Hepatocyte (in vitro differentiated cells): ENCODE results near the gene GMDS. TPM values are rescaled to one million over a fixed set of nuclear protein-coding genes. Genes with fewer than 3 reads are reported as not detected.

Experiments used
- DNase-seq: peaks from one replicate; pipeline ENCODE4 v3.0.0-alpha.2; 2016; ENCODE audit warnings: low spot score
- H2AFZ ChIP-seq: fragments of 200-600 bp; sonication (generic); 2 replicates; pipeline ENCODE4 v1.6.0; 2016; ENCODE audit warnings: antibody characterized with exemption, mild to moderate bottlenecking
- H3K27ac ChIP-seq: fragments of 200-600 bp; sonication (generic); 2 replicates; pipeline ENCODE4 v1.5.1; 2016; ENCODE audit warnings: mild to moderate bottlenecking
- H3K27me3 ChIP-seq: fragments of 200-600 bp; sonication (generic); 2 replicates; pipeline ENCODE4 v1.6.1; 2016
- H3K36me3 ChIP-seq: fragments of 200-600 bp; sonication (generic); replicated peaks from 2 replicates; pipeline ENCODE4 v1.5.1; 2016; ENCODE audit warnings: low read depth; ENCODE audit not compliant: insufficient read depth
- H3K4me1 ChIP-seq: fragments of 200-600 bp; sonication (generic); 2 replicates; pipeline ENCODE4 v1.5.1; 2016; ENCODE audit warnings: mild to moderate bottlenecking, moderate library complexity; ENCODE audit not compliant: insufficient read depth
- H3K4me2 ChIP-seq: fragments of 200-600 bp; sonication (generic); 2 replicates; pipeline ENCODE4 v1.6.0; 2016
- H3K4me3 ChIP-seq: fragments of 200-600 bp; sonication (generic); 2 replicates; pipeline ENCODE4 v1.5.1; 2016; ENCODE audit warnings: mild to moderate bottlenecking
- H3K79me2 ChIP-seq: fragments of 200-600 bp; sonication (generic); 2 replicates; pipeline ENCODE4 v1.6.0; 2017; ENCODE audit warnings: mild to moderate bottlenecking
- H3K9me2 ChIP-seq: fragments of 200-600 bp; sonication (generic); replicated peaks from 2 replicates; pipeline ENCODE4 v1.6.0; 2017; ENCODE audit warnings: mild to moderate bottlenecking; ENCODE audit not compliant: insufficient read depth
- H3K9me3 ChIP-seq: fragments of 200-600 bp; sonication (generic); 2 replicates; pipeline ENCODE4 v1.5.1; 2016; ENCODE audit warnings: low read depth, mild to moderate bottlenecking
- H4K20me1 ChIP-seq: fragments of 200-600 bp; sonication (generic); 2 replicates; pipeline ENCODE4 v1.6.0; 2016; ENCODE audit warnings: mild to moderate bottlenecking; ENCODE audit not compliant: insufficient read depth, poor library complexity, severe bottlenecking
- CTCF ChIP-seq: fragments of 200-600 bp; sonication (generic); IDR thresholded peaks from 2 replicates; pipeline ENCODE4 v1.5.1; 2016; ENCODE audit warnings: antibody characterized with exemption, mild to moderate bottlenecking; ENCODE audit not compliant: poor library complexity
- EZH2 ChIP-seq: fragments of 200-600 bp; sonication (generic); IDR thresholded peaks from 2 replicates; pipeline ENCODE4 v1.6.1; 2016; ENCODE audit warnings: antibody characterized with exemption, mild to moderate bottlenecking, borderline replicate concordance
- EZH2phosphoT487 ChIP-seq: fragments of 200-600 bp; sonication (generic); IDR thresholded peaks from one replicate; pipeline ENCODE4 v1.6.1; 2018; ENCODE audit warnings: antibody characterized with exemption, mild to moderate bottlenecking, low read depth, moderate library complexity; ENCODE audit not compliant: unreplicated experiment, severe bottlenecking
- WGBS: methylation state at CpG from one replicate; pipeline ENCODE4 v1.1.6; 2016; ENCODE audit warnings: low lambda C conversion rate; ENCODE audit errors: missing lambda C conversion rate; 5-methylcytosine and 5-hydroxymethylcytosine counted together
- polyA plus RNA-seq: library from polyadenylated mRNA; unstranded; fragments of >200 nt; fragmentation: Nextera tagmentation; extraction: Ambion mirVana; gene quantifications from 2 replicates; pipeline ENCODE4 v1.2.1, GENCODE V29; 2016
- total RNA-seq: library from RNA; depleted of rRNA; stranded (reverse); fragments of >200 nt; gene quantifications from 2 replicates; pipeline ENCODE4 v1.2.3, GENCODE V29; 2014

The GMDS gene
- total and polyA plus RNA-seq, 2 experiments from 2014 or later, result 20.7 to 32.6 TPM

GRCh38 chr6:1765160-1765903, 480.1 kb downstream of the GMDS start:
- H3K27ac ChIP-seq, result no peak overlapping the region
- no peak for DNase-seq
- no peaks in the 10 kb centered on the region for H3K79me2 ChIP-seq

GRCh38 chr6:1764397-1764987, 480.9 kb downstream of the GMDS start:
- DNase-seq, result no peak
- no peak overlapping the region for H3K4me3 ChIP-seq
- H4K20me1 ChIP-seq, result no peaks in the 10 kb centered on the region
- H3K9me2 ChIP-seq, result no peaks in the 10 kb centered on the region
- no peaks in the 10 kb centered on the region for H3K79me2 ChIP-seq
- no peaks in the 10 kb centered on the region for H3K36me3 ChIP-seq
- no peak overlapping the region for H3K27ac ChIP-seq
- no peak overlapping the region for H2AFZ ChIP-seq
- TF ChIP-seq EZH2phosphoT487, result no peak
- TF ChIP-seq CTCF, result no peak
- TF ChIP-seq EZH2, result no peak
- peaks cover 23% of the 10 kb centered on the region for H3K4me1 ChIP-seq
- no peaks in the 10 kb centered on the region for H3K27me3 ChIP-seq
- 80% methylated on average over 9 of the region's 9 CpGs for WGBS
- no peaks in the 10 kb centered on the region for H3K9me3 ChIP-seq
- no peak overlapping the region for H3K4me2 ChIP-seq

More at GRCh38 chr6:1765160-1765903, 480.1 kb downstream of the GMDS start:
- H4K20me1 ChIP-seq, result no peaks in the 10 kb centered on the region
- 84% methylated on average over 17 of the region's 17 CpGs for WGBS
- H3K4me3 ChIP-seq, result no peak overlapping the region
- no peak for TF ChIP-seq EZH2
- no peak for TF ChIP-seq EZH2phosphoT487
- no peak for TF ChIP-seq CTCF
- H3K9me2 ChIP-seq, result no peaks in the 10 kb centered on the region
- H3K4me1 ChIP-seq, result peaks cover 23% of the 10 kb centered on the region
- no peaks in the 10 kb centered on the region for H3K27me3 ChIP-seq
- no peak overlapping the region for H3K4me2 ChIP-seq
- no peaks in the 10 kb centered on the region for H3K9me3 ChIP-seq
- H3K36me3 ChIP-seq, result no peaks in the 10 kb centered on the region
- no peak overlapping the region for H2AFZ ChIP-seq

- TF ChIP-seq EZH2phosphoT487, result no peak
- no peak for TF ChIP-seq CTCF
- TF ChIP-seq EZH2, result no peak
- no peak for DNase-seq
- H3K36me3 ChIP-seq, result no peaks in the 10 kb centered on the region
- no peak overlapping the region for H3K4me3 ChIP-seq
- H4K20me1 ChIP-seq, result no peaks in the 10 kb centered on the region
- no peaks in the 10 kb centered on the region for H3K79me2 ChIP-seq
- WGBS, result 95% methylated on average over 6 of the region's 6 CpGs
- peaks cover 23% of the 10 kb centered on the region for H3K4me1 ChIP-seq
- no peaks in the 10 kb centered on the region for H3K27me3 ChIP-seq
- no peaks in the 10 kb centered on the region for H3K9me2 ChIP-seq
- H3K27ac ChIP-seq, result no peak overlapping the region
- no peak overlapping the region for H3K4me2 ChIP-seq
- no peak overlapping the region for H2AFZ ChIP-seq
- no peaks in the 10 kb centered on the region for H3K9me3 ChIP-seq
Measured at GRCh38 chr6:1763404-1763803, 482.0 kb downstream of the GMDS start.
